WTC11 (cell line): ENCODE data around the gene SH3PXD2A. TPM values are rescaled to one million over a fixed set of nuclear protein-coding genes. Genes with fewer than 3 reads are reported as not detected.

ENCODE experiments used
- ATAC-seq: fragments of 200-7000 bp; cut with Tn5 transposase; 2 replicates; pipeline ENCODE4 v1.10.0; 2021; ENCODE audit warnings: mild to moderate bottlenecking, moderate library complexity
- CTCF ChIA-PET: fragments of 300-600 bp; sonication (Branson Sonifier 250); formaldehyde crosslinking; loops from one replicate; lab custom pipeline; 2021; ENCODE audit warnings: antibody characterized with exemption; lab: Charles Lee
- POLR2A ChIA-PET: fragments of 350-600 bp; sonication (Branson Sonifier 250); formaldehyde crosslinking; loops from one replicate; lab custom pipeline; 2021; ENCODE audit warnings: antibody characterized with exemption; lab: Charles Lee
- DNase-seq: peaks from one replicate; pipeline ENCODE4 v3.0.0; 2021; ENCODE audit warnings: low spot score
- H3K27ac Mint-ChIP-seq: 2 replicates; pipeline ENCODE4 v1.8.0; 2021; ENCODE audit warnings: mixed read lengths
- H3K27me3 Mint-ChIP-seq: 2 replicates; pipeline ENCODE4 v1.8.0; 2021; ENCODE audit warnings: low read depth, mild to moderate bottlenecking, moderate library complexity, mixed read lengths
- H3K36me3 Mint-ChIP-seq: 2 replicates; pipeline ENCODE4 v1.8.0; 2021; ENCODE audit warnings: mixed read lengths
- H3K4me1 Mint-ChIP-seq: 2 replicates; pipeline ENCODE4 v1.8.0; 2022; ENCODE audit warnings: mixed read lengths
- H3K4me3 Mint-ChIP-seq: 2 replicates; pipeline ENCODE4 v1.8.0; 2021; ENCODE audit warnings: mild to moderate bottlenecking, moderate library complexity, mixed read lengths
- H3K9me3 Mint-ChIP-seq: 2 replicates; pipeline ENCODE4 v1.8.0; 2021; ENCODE audit warnings: mixed read lengths
- ELF4 ChIP-seq: sonication (generic); formaldehyde crosslinking; IDR thresholded peaks from 2 replicates; pipeline ENCODE4 v1.8.1; 2022; ENCODE audit warnings: low read depth, mild to moderate bottlenecking, moderate library complexity, missing genetic modification reagents
- ESRRA ChIP-seq: sonication (generic); formaldehyde crosslinking; IDR thresholded peaks from 2 replicates; pipeline ENCODE4 v1.8.1; 2022; ENCODE audit warnings: mild to moderate bottlenecking, missing genetic modification reagents, borderline replicate concordance
- ETV6 ChIP-seq: sonication (generic); formaldehyde crosslinking; IDR thresholded peaks from 2 replicates; pipeline ENCODE4 v1.8.1; 2022; ENCODE audit warnings: mild to moderate bottlenecking, missing genetic modification reagents
- FOXK1 ChIP-seq: sonication (generic); formaldehyde crosslinking; IDR thresholded peaks from 2 replicates; pipeline ENCODE4 v1.8.0; 2022; ENCODE audit warnings: mild to moderate bottlenecking, moderate library complexity, missing genetic modification reagents
- FOXP1 ChIP-seq: sonication (generic); formaldehyde crosslinking; IDR thresholded peaks from 2 replicates; pipeline ENCODE4 v1.8.0; 2022; ENCODE audit warnings: missing genetic modification reagents, mild to moderate bottlenecking, moderate library complexity, borderline replicate concordance
- NR3C1 ChIP-seq: sonication (generic); formaldehyde crosslinking; conservative IDR thresholded peaks from 2 replicates; pipeline ENCODE4 v1.8.1; 2023; ENCODE audit warnings: low read depth, mild to moderate bottlenecking, missing genetic modification reagents
- TP53 ChIP-seq: sonication (generic); formaldehyde crosslinking; IDR thresholded peaks from 2 replicates; pipeline ENCODE4 v1.8.1; 2023; ENCODE audit warnings: mild to moderate bottlenecking, missing genetic modification reagents
- ZNF219 ChIP-seq: sonication (generic); formaldehyde crosslinking; IDR thresholded peaks from 2 replicates; pipeline ENCODE4 v1.8.0; 2023; ENCODE audit warnings: missing genetic modification reagents, mild to moderate bottlenecking, borderline replicate concordance
- ZNF232 ChIP-seq: sonication (generic); formaldehyde crosslinking; IDR thresholded peaks from 2 replicates; pipeline ENCODE4 v1.8.0; 2022; ENCODE audit warnings: mild to moderate bottlenecking, missing genetic modification reagents
- ZNF317 ChIP-seq: sonication (generic); formaldehyde crosslinking; IDR thresholded peaks from 2 replicates; pipeline ENCODE4 v1.8.1; 2023; ENCODE audit warnings: low read depth, mild to moderate bottlenecking, moderate library complexity, missing genetic modification reagents, borderline replicate concordance
- ZNF416 ChIP-seq: fragments of 250-450 bp; sonication (Bioruptor Pico); IDR thresholded peaks from 2 replicates; pipeline ENCODE4 v1.9.0; 2021; ENCODE audit warnings: mild to moderate bottlenecking, inconsistent platforms
- total RNA-seq: library from RNA; stranded (reverse); gene quantifications from 3 replicates; pipeline ENCODE4 v1.2.3, GENCODE V29; 2021
- TF ChIP-seq, protein P1 (sequence below): sonication (generic); formaldehyde crosslinking; IDR thresholded peaks from 2 replicates; pipeline ENCODE4 v1.8.0; 2023; ENCODE audit warnings: mild to moderate bottlenecking, missing genetic modification reagents
- TF ChIP-seq, protein P2 (sequence below): sonication (generic); formaldehyde crosslinking; IDR thresholded peaks from 2 replicates; pipeline ENCODE4 v1.8.1; 2023; ENCODE audit warnings: mild to moderate bottlenecking, missing genetic modification reagents
- TF ChIP-seq, protein P3 (sequence below): sonication (generic); formaldehyde crosslinking; conservative IDR thresholded peaks from 2 replicates; pipeline ENCODE4 v1.8.1; 2023; ENCODE audit warnings: mild to moderate bottlenecking, low read depth, missing genetic modification reagents, moderate library complexity
- TF ChIP-seq, protein P4 (sequence below): sonication (generic); formaldehyde crosslinking; IDR thresholded peaks from 2 replicates; pipeline ENCODE4 v1.8.1; 2022; ENCODE audit warnings: missing genetic modification reagents, borderline replicate concordance
- TF ChIP-seq, protein P5 (sequence below): fragments of 250-450 bp; sonication (Bioruptor Pico); IDR thresholded peaks from 2 replicates; pipeline ENCODE4 v1.9.0; 2021; ENCODE audit warnings: mild to moderate bottlenecking, borderline replicate concordance
- TF ChIP-seq, protein P6 (sequence below): sonication (generic); formaldehyde crosslinking; IDR thresholded peaks from 2 replicates; pipeline ENCODE4 v1.8.0; 2022; ENCODE audit warnings: mild to moderate bottlenecking, missing genetic modification reagents
- TF ChIP-seq, protein P7 (sequence below): sonication (generic); formaldehyde crosslinking; IDR thresholded peaks from 2 replicates; pipeline ENCODE4 v1.8.0; 2023; ENCODE audit warnings: missing genetic modification reagents
- TF ChIP-seq, protein P8 (sequence below): sonication (generic); formaldehyde crosslinking; IDR thresholded peaks from 2 replicates; pipeline ENCODE4 v1.8.0; 2022; ENCODE audit warnings: missing genetic modification reagents

The SH3PXD2A gene
- total RNA-seq, 1 experiment from 2014 or later, result 15.7 TPM

DNA sequence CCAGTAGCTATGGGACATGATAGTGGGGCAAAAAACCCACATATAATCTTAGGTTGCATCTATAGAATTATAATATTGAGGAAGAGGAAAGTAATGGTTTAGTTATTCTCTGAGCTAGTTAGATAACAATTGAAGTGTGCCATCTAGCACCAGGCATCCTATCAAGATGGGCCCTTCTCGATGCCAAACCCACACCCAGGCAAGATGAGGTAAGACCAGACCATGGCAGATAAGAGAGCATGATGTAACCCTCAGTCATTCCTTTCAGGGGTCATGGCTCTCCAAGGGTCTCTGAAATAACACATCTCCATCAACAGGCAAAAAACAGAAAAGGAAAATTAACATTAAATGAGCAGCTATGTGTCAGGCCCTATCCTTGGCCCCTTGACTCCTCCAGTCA is 128.7 kb downstream of the SH3PXD2A start:
- POLR2A ChIA-PET, result no interaction called here
- no peaks in the 10 kb centered on the region for H3K9me3 Mint-ChIP-seq
- H3K27ac Mint-ChIP-seq, result no peak overlapping the region; the same call in 1 of the 2 replicates
- CTCF ChIA-PET, result no interaction called here
- H3K4me3 Mint-ChIP-seq, result no peak overlapping the region
- H3K36me3 Mint-ChIP-seq, result no peaks in the 10 kb centered on the region
- ATAC-seq (no peak), DNase-seq (no peak)
- H3K4me1 Mint-ChIP-seq, result peaks cover 22% of the 10 kb centered on the region
- H3K27me3 Mint-ChIP-seq, result no peaks in the 10 kb centered on the region
- TF ChIP-seq, protein P1, sequence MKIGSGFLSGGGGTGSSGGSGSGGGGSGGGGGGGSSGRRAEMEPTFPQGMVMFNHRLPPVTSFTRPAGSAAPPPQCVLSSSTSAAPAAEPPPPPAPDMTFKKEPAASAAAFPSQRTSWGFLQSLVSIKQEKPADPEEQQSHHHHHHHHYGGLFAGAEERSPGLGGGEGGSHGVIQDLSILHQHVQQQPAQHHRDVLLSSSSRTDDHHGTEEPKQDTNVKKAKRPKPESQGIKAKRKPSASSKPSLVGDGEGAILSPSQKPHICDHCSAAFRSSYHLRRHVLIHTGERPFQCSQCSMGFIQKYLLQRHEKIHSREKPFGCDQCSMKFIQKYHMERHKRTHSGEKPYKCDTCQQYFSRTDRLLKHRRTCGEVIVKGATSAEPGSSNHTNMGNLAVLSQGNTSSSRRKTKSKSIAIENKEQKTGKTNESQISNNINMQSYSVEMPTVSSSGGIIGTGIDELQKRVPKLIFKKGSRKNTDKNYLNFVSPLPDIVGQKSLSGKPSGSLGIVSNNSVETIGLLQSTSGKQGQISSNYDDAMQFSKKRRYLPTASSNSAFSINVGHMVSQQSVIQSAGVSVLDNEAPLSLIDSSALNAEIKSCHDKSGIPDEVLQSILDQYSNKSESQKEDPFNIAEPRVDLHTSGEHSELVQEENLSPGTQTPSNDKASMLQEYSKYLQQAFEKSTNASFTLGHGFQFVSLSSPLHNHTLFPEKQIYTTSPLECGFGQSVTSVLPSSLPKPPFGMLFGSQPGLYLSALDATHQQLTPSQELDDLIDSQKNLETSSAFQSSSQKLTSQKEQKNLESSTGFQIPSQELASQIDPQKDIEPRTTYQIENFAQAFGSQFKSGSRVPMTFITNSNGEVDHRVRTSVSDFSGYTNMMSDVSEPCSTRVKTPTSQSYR (CRISPR knock-in tag), result no peak
- TF ChIP-seq TP53 (CRISPR knock-in tag), result no peak
- TF ChIP-seq, protein P2, sequence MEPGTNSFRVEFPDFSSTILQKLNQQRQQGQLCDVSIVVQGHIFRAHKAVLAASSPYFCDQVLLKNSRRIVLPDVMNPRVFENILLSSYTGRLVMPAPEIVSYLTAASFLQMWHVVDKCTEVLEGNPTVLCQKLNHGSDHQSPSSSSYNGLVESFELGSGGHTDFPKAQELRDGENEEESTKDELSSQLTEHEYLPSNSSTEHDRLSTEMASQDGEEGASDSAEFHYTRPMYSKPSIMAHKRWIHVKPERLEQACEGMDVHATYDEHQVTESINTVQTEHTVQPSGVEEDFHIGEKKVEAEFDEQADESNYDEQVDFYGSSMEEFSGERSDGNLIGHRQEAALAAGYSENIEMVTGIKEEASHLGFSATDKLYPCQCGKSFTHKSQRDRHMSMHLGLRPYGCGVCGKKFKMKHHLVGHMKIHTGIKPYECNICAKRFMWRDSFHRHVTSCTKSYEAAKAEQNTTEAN, result no peak
- TF ChIP-seq, protein P3, sequence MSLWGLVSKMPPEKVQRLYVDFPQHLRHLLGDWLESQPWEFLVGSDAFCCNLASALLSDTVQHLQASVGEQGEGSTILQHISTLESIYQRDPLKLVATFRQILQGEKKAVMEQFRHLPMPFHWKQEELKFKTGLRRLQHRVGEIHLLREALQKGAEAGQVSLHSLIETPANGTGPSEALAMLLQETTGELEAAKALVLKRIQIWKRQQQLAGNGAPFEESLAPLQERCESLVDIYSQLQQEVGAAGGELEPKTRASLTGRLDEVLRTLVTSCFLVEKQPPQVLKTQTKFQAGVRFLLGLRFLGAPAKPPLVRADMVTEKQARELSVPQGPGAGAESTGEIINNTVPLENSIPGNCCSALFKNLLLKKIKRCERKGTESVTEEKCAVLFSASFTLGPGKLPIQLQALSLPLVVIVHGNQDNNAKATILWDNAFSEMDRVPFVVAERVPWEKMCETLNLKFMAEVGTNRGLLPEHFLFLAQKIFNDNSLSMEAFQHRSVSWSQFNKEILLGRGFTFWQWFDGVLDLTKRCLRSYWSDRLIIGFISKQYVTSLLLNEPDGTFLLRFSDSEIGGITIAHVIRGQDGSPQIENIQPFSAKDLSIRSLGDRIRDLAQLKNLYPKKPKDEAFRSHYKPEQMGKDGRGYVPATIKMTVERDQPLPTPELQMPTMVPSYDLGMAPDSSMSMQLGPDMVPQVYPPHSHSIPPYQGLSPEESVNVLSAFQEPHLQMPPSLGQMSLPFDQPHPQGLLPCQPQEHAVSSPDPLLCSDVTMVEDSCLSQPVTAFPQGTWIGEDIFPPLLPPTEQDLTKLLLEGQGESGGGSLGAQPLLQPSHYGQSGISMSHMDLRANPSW (CRISPR knock-in tag), result no peak
- no peak for TF ChIP-seq FOXP1 (CRISPR knock-in tag)
- no peak for TF ChIP-seq ZNF416 (CRISPR knock-in tag)
- TF ChIP-seq ETV6 (CRISPR knock-in tag), result no peak
- TF ChIP-seq, protein P4, sequence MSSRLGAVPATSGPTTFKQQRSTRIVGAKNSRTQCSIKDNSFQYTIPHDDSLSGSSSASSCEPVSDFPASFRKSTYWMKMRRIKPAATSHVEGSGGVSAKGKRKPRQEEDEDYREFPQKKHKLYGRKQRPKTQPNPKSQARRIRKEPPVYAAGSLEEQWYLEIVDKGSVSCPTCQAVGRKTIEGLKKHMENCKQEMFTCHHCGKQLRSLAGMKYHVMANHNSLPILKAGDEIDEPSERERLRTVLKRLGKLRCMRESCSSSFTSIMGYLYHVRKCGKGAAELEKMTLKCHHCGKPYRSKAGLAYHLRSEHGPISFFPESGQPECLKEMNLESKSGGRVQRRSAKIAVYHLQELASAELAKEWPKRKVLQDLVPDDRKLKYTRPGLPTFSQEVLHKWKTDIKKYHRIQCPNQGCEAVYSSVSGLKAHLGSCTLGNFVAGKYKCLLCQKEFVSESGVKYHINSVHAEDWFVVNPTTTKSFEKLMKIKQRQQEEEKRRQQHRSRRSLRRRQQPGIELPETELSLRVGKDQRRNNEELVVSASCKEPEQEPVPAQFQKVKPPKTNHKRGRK (CRISPR knock-in tag), result no peak
- TF ChIP-seq ZNF219 (CRISPR knock-in tag), result no peak
- TF ChIP-seq, protein P5, sequence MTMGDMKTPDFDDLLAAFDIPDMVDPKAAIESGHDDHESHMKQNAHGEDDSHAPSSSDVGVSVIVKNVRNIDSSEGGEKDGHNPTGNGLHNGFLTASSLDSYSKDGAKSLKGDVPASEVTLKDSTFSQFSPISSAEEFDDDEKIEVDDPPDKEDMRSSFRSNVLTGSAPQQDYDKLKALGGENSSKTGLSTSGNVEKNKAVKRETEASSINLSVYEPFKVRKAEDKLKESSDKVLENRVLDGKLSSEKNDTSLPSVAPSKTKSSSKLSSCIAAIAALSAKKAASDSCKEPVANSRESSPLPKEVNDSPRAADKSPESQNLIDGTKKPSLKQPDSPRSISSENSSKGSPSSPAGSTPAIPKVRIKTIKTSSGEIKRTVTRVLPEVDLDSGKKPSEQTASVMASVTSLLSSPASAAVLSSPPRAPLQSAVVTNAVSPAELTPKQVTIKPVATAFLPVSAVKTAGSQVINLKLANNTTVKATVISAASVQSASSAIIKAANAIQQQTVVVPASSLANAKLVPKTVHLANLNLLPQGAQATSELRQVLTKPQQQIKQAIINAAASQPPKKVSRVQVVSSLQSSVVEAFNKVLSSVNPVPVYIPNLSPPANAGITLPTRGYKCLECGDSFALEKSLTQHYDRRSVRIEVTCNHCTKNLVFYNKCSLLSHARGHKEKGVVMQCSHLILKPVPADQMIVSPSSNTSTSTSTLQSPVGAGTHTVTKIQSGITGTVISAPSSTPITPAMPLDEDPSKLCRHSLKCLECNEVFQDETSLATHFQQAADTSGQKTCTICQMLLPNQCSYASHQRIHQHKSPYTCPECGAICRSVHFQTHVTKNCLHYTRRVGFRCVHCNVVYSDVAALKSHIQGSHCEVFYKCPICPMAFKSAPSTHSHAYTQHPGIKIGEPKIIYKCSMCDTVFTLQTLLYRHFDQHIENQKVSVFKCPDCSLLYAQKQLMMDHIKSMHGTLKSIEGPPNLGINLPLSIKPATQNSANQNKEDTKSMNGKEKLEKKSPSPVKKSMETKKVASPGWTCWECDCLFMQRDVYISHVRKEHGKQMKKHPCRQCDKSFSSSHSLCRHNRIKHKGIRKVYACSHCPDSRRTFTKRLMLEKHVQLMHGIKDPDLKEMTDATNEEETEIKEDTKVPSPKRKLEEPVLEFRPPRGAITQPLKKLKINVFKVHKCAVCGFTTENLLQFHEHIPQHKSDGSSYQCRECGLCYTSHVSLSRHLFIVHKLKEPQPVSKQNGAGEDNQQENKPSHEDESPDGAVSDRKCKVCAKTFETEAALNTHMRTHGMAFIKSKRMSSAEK (CRISPR knock-in tag), result no peak
- TF ChIP-seq, protein P6, sequence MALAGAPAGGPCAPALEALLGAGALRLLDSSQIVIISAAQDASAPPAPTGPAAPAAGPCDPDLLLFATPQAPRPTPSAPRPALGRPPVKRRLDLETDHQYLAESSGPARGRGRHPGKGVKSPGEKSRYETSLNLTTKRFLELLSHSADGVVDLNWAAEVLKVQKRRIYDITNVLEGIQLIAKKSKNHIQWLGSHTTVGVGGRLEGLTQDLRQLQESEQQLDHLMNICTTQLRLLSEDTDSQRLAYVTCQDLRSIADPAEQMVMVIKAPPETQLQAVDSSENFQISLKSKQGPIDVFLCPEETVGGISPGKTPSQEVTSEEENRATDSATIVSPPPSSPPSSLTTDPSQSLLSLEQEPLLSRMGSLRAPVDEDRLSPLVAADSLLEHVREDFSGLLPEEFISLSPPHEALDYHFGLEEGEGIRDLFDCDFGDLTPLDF (CRISPR knock-in tag), result no peak
- no peak for TF ChIP-seq ZNF232 (CRISPR knock-in tag)
- TF ChIP-seq ZNF317 (CRISPR knock-in tag), result no peak
- TF ChIP-seq FOXK1, result no peak
- TF ChIP-seq ELF4 (CRISPR knock-in tag), result no peak
- TF ChIP-seq, protein P7, sequence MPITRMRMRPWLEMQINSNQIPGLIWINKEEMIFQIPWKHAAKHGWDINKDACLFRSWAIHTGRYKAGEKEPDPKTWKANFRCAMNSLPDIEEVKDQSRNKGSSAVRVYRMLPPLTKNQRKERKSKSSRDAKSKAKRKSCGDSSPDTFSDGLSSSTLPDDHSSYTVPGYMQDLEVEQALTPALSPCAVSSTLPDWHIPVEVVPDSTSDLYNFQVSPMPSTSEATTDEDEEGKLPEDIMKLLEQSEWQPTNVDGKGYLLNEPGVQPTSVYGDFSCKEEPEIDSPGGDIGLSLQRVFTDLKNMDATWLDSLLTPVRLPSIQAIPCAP (CRISPR knock-in tag), result no peak
- no peak for TF ChIP-seq NR3C1 (CRISPR knock-in tag)
- TF ChIP-seq, protein P8, sequence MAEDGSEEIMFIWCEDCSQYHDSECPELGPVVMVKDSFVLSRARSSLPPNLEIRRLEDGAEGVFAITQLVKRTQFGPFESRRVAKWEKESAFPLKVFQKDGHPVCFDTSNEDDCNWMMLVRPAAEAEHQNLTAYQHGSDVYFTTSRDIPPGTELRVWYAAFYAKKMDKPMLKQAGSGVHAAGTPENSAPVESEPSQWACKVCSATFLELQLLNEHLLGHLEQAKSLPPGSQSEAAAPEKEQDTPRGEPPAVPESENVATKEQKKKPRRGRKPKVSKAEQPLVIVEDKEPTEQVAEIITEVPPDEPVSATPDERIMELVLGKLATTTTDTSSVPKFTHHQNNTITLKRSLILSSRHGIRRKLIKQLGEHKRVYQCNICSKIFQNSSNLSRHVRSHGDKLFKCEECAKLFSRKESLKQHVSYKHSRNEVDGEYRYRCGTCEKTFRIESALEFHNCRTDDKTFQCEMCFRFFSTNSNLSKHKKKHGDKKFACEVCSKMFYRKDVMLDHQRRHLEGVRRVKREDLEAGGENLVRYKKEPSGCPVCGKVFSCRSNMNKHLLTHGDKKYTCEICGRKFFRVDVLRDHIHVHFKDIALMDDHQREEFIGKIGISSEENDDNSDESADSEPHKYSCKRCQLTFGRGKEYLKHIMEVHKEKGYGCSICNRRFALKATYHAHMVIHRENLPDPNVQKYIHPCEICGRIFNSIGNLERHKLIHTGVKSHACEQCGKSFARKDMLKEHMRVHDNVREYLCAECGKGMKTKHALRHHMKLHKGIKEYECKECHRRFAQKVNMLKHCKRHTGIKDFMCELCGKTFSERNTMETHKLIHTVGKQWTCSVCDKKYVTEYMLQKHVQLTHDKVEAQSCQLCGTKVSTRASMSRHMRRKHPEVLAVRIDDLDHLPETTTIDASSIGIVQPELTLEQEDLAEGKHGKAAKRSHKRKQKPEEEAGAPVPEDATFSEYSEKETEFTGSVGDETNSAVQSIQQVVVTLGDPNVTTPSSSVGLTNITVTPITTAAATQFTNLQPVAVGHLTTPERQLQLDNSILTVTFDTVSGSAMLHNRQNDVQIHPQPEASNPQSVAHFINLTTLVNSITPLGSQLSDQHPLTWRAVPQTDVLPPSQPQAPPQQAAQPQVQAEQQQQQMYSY (CRISPR knock-in tag), result no peak
- no peak for TF ChIP-seq ESRRA
